ENCODE results near the gene TFDP1. TPM values are rescaled to one million over a fixed set of nuclear protein-coding genes. Genes with fewer than 3 reads are reported as not detected.

TFDP1 gene
- total RNA-seq, 1 experiment from 2014 or later: 45.6 TPM

DNA sequence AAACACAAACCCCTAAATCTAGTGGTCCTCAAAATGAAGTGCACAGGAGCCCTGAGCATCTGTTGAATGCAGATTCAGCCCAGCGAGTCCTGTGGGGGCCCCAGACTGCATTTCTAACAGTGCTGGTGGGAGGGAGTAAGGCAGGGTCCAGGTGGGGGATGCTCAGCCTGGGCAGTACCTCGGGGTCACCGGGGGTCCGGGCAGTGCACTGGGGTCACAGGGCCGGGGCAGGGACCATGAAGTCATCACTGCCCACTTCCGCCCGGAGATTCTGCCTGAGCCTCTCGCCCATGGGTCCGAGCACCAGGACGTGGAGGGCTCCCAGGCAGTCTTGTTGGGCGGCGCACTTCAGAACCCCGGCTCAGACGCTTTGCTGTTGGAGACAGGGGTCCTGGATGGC lies 74.3 kb downstream of the TFDP1 start:
- DNase-seq (ENCODE audit: low read depth, low spot score): no peak
- in situ Hi-C loops (cut with HindIII; ENCODE audit: low pct_unique_long_range_greater_than_20kb, low sequenced_read_pairs): no loop called here

- in situ Hi-C loops (cut with HindIII; ENCODE audit: low pct_unique_long_range_greater_than_20kb, low sequenced_read_pairs): no loop called here
- DNase-seq (ENCODE audit: low read depth, low spot score): no peak
Measured at GRCh38 chr13:113659337-113659736, 74.8 kb downstream of the TFDP1 start.

DNA sequence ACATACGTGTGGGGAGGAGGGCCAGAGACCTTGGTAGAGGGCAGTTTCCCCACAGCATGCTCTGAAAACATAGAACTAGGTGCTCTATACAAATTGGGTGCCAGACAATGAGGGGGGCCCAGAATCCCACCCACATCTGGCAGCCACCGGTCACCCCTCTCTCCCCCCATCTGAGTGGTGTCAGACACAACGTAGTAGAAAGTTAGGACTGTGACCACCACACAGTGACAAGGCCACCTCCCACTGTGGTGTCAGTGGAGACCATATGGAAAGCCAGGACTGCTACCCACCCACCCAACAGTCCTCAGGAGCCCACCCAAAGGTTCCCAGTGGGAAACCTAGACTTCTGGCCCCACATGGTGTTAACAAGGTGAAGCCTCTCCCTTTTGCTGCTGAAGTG lies 75.5 kb downstream of the TFDP1 start:
- no peak for DNase-seq (ENCODE audit: low read depth, low spot score)
- in situ Hi-C loops (cut with HindIII; ENCODE audit: low pct_unique_long_range_greater_than_20kb, low sequenced_read_pairs): no loop called here

DNA sequence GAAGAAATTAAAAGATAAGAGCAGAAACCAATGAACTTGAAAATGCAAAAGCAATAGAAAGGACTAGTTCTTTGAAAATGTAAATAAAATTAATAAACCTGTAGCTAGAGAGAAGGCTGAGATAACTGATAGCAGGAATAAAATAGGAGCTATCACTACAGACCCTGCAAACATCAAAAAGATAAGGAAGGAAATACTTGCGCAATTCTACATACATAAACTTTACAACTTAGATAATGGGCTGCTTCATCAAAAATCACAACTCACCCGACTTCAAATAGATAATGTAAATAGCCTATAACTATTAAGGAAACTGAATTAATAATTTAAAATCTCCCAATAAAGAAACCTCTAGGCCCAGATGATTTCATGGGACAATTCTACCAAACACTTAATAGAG lies 77.0 kb downstream of the TFDP1 start:
- DNase-seq (ENCODE audit: low read depth, low spot score): no peak
- in situ Hi-C loops (cut with HindIII; ENCODE audit: low pct_unique_long_range_greater_than_20kb, low sequenced_read_pairs): no loop called here

GRCh38 chr13:113663934-113664333 lies 79.4 kb downstream of the TFDP1 start:
- no peak for DNase-seq (ENCODE audit: low read depth, low spot score)

GRCh38 chr13:113664751-113665596 lies 80.4 kb downstream of the TFDP1 start:
- DNase-seq (ENCODE audit: low read depth, low spot score): no peak
- in situ Hi-C loops (cut with HindIII; ENCODE audit: low pct_unique_long_range_greater_than_20kb, low sequenced_read_pairs): no loop called here

More at GRCh38 chr13:113663934-113664333, 79.4 kb downstream of the TFDP1 start:
- in situ Hi-C loops (cut with HindIII; ENCODE audit: low pct_unique_long_range_greater_than_20kb, low sequenced_read_pairs): no loop called here

- no peak for DNase-seq (ENCODE audit: low read depth, low spot score)
- in situ Hi-C loops (cut with HindIII; ENCODE audit: low pct_unique_long_range_greater_than_20kb, low sequenced_read_pairs): no loop called here
Measured at GRCh38 chr13:113665597-113666328, 81.2 kb downstream of the TFDP1 start.

- DNase-seq (ENCODE audit: low read depth, low spot score): no peak
- in situ Hi-C loops (cut with HindIII; ENCODE audit: low pct_unique_long_range_greater_than_20kb, low sequenced_read_pairs): no loop called here
Measured at GRCh38 chr13:113666329-113666670, 81.7 kb downstream of the TFDP1 start.

DNA sequence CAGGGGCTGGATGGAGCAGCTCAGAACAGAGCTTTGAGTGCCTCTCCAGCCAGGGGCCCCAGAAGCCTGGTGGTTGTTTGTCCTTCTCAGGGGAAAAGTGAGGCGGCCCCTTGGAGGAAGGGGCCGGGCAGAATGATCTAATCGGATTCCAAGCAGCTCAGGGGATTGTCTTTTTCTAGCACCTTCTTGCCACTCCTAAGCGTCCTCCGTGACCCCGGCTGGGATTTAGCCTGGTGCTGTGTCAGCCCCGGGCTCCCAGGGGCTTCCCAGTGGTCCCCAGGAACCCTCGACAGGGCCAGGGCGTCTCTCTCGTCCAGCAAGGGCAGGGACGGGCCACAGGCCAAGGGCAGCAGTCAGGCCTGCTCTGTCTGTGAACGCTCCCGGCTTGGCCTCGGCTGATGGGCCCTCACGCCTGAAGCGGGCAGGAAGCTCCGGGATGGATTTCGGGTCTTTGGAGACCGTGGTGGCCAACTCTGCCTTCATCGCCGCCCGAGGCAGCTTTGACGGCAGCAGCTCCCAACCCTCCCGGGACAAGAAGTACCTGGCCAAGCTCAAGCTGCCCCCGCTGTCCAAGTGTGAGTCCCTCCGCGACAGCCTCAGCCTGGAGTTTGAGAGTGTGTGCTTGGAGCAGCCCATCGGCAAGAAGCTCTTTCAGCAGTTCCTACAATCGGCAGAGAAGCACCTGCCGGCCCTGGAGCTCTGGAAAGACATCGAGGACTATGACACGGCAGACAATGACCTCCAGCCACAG lies 82.6 kb downstream of the TFDP1 start, which contains the start of gene GRK1:
TSS of gene GRK1 (plus strand) at position 269 of the 751 bp plus-strand sequence. CDS start at position 437, 168 bp downstream.
- DNase-seq (ENCODE audit: low read depth, low spot score): no peak
- in situ Hi-C loops (cut with HindIII; ENCODE audit: low pct_unique_long_range_greater_than_20kb, low sequenced_read_pairs): no loop called here

DNA sequence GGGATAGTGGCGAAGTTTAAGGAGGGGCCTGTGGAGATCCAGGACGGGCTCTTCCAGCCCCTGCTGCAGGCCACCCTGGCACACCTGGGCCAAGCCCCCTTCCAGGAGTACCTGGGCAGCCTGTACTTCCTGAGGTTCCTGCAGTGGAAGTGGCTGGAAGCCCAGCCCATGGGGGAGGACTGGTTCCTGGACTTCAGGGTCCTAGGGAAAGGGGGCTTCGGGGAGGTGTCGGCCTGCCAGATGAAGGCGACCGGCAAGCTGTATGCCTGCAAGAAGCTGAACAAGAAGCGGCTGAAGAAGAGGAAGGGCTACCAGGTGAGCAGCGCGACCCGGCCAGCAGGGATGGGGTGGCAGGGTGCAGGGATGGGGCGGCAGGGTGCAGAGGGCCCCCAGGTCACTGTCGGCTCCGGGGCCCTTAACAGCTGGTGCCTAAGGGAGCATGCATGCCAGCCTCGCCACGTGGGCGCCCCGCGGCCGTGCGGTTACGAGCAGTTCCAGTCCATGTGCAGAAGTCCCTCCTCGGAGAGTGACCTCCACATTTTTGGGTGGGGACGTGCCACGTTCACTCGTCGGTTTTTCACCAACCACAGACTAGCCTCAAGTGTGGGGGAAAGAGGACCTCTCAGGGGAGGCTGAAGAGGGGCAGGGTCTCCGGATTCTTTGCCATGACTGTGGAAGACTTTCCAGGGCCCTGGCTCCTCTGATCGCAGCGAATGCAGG lies 83.4 kb downstream of the TFDP1 start:
- in situ Hi-C loops (cut with HindIII; ENCODE audit: low pct_unique_long_range_greater_than_20kb, low sequenced_read_pairs): no loop called here
- no peak for DNase-seq (ENCODE audit: low read depth, low spot score)

DNA sequence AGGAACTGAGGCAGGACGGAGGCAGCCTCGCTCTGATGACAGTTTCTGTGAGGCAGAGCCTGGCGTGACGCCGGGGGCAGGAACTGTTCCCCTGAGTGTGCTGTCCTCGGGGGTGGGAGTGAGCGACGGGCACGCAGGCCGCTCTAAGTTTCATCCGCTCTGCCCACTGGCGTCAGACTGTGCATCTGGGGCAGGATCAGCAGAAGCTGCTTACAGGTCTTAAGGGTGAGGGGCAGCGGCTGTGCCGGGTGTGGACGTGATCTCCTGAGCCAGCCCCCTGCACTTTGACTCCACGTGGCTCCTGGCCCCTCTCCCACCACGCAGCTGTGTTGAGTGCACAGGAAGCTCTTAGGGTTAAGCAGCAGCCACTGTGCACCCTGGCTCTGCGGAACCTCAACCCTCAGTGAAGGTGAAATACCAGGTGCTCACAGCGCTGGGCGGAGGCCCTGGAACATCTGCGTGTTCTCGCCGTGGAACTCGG lies 84.0 kb downstream of the TFDP1 start:
- in situ Hi-C loops (cut with HindIII; ENCODE audit: low pct_unique_long_range_greater_than_20kb, low sequenced_read_pairs): no loop called here
- DNase-seq (ENCODE audit: low read depth, low spot score): no peak

DNA sequence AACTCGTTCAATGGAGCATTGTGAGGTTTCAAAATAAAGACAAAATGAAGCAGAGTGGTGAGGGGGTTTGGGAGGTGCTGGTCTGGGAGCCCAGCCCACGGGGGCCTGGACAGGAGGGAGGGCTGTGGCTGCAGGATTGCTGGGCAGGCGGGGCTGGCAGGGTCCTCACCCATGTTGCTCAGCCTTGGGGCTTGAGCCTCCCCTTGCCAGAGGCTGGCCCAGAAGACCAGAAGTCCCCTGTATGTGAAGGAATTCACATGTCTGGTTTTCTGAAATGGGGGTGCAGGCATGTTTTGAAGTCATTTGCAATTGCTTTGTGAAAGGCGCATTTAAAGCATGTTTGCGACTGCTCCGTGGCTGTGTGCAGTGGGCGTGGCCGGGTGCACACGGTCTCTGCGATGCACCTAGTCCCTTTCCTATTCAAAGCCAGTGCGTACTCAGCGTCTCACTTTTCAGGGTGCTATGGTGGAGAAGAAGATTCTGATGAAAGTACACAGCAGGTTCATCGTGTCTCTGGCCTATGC lies 84.7 kb downstream of the TFDP1 start:
- in situ Hi-C loops (cut with HindIII; ENCODE audit: low pct_unique_long_range_greater_than_20kb, low sequenced_read_pairs): no loop called here
- DNase-seq (ENCODE audit: low read depth, low spot score): no peak

DNA sequence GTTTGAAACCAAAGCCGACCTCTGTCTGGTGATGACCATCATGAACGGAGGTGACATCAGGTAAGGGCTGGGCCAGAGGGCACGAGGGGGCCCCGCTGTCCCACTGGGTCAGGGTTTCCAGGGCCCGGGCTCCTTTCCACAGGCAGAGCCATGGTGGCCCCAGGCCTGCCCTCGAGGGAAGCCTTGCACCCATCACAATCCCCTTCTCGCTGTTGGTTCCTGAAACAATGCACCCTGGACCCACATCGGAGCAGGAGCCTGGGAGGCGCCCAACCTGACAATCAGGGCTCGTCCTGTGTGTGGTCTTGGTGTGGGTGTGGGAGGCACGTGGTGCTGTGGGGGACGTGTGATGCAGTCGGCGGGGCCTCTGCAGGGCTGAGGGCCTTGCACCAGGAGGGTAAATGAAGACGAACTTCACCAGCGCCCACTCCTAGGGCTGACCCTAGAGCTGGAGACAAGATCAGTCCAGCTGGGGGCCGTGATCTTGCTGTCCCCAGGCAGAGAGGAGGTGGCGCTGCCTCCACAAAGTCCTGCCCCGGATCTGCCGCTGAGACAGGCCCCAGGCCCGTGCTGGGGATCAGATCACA lies 85.3 kb downstream of the TFDP1 start:
- DNase-seq (ENCODE audit: low read depth, low spot score): no peak
- in situ Hi-C loops (cut with HindIII; ENCODE audit: low pct_unique_long_range_greater_than_20kb, low sequenced_read_pairs): no loop called here

- DNase-seq (ENCODE audit: low read depth, low spot score): no peak
- in situ Hi-C loops (cut with HindIII; ENCODE audit: low pct_unique_long_range_greater_than_20kb, low sequenced_read_pairs): no loop called here
Measured at GRCh38 chr13:113670541-113670940, 86.0 kb downstream of the TFDP1 start.

GRCh38 chr13:113671066-113672001 lies 86.8 kb downstream of the TFDP1 start:
- in situ Hi-C loops (cut with HindIII; ENCODE audit: low pct_unique_long_range_greater_than_20kb, low sequenced_read_pairs): no loop called here
- no peak for DNase-seq (ENCODE audit: low read depth, low spot score)

DNA sequence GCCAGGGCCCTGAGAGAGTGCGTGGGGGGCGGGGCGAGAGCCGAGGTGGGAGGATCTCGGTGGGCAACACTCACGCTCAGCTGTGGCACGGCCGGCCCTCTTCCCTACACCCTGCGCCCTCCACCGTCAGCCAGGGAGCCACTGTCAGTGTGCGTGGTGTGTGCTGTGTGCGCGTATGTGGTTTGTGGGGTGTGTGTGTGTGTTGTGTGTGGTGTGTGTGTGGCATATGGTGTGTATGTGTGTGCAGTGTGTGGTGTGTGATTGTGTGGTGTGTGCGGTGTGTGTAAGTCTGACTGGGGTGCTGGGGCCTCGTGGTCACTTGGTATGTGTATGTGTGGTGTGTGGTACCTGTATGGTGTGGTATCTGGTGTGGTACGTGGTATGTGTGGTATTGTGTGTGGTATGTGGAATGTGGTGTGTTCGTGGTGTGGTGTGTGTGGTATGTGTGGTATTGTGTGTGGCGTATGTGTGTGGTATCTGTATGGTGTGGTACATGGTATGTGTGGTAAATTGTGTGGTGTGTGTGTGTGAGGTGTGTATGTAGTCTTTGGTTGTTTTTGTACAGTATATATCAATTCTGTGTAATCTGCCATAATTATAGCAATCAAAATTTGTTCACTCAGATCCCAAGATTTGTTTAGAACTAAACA lies 87.6 kb downstream of the TFDP1 start:
- in situ Hi-C loops (cut with HindIII; ENCODE audit: low pct_unique_long_range_greater_than_20kb, low sequenced_read_pairs): no loop called here

More for the DNA sequence above, 87.6 kb downstream of the TFDP1 start:
- no peak for DNase-seq (ENCODE audit: low read depth, low spot score)

All from SK-MEL-5 (cell line).